Spleen (tissue), 7 donors: ENCODE data around the gene ZNF182.
"Not testable (repeated sequence)": the region's sequence is repeated elsewhere in the genome, so short reads cannot be mapped to it uniquely, and the experiment has no call there.

Experiments
- CTCF ChIP-seq, 11 experiments: fragments of 200-600 bp in 7 of 11; fragments of 450-650 bp in 4 of 11; sonication (generic) in 4 of 11; IDR thresholded peaks in 8 of 11; conservative IDR thresholded peaks in 3 of 11; 1 replicate in 7 of 11; 2 replicates in 4 of 11; pipeline versions ENCODE4 v1.4.0 to v1.8.0; 2016 to 2021; ENCODE audit warnings: antibody characterized with exemption in 11 of 11, inconsistent platforms in 4 of 11, mild to moderate bottlenecking in 1 of 11
- POLR2A ChIP-seq, 3 donors: fragments of 450-650 bp; IDR thresholded peaks; one replicate each; pipeline ENCODE4 v1.5.1; 2017; ENCODE audit warnings: antibody characterized with exemption in 3 of 3, mild to moderate bottlenecking in 1 of 3
- POLR2AphosphoS5 ChIP-seq, 3 donors: sonication (generic); formaldehyde crosslinking; IDR thresholded peaks; one replicate each; pipeline ENCODE4 v1.5.1; 2017; ENCODE audit warnings: antibody characterized with exemption in 3 of 3
- donor health status: DM: no; HTN: no; CAD: no; lungs with moderate emphysema.
- donor health status: DM: no; HTN: no; CAD: no.
- donor health status: DM: no; HTN: no; CAD: no.

GRCh38 chrX:48019892-48020291, 16.1 kb upstream of the ZNF182 start:
- not testable (repeated sequence) for TF ChIP-seq CTCF (IDR thresholded peaks at IDR 0.05 in 8 of 11, conservative IDR thresholded peaks at IDR 0.05 in 3 of 11); POLR2AphosphoS5 (IDR thresholded peaks at IDR 0.05); POLR2A (IDR thresholded peaks at IDR 0.05)
